Measurements from ENCODE around the gene SLIT3.

SLIT3 gene

DNA sequence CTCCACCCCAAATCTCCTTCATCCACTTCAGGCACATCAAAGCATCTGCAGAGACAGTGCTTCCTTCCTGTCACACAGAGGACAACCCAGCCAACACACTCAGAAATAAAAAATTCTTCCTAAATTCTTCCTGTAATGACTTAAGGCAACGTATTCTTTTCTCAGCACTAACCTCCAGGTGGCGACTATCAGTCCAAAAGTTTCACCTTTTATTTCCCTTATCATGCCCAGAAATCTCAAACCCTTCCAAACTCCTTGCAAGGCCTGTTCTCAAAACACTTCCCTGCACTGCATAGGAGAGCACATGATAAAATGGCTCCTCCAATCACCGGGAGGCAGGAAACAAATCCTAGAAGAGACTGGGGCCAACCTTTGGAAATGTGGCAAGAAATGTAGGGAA lies 35.1 kb downstream of the SLIT3 start:
- no peak for DNase-seq (ENCODE audit: low spot score)

DNA sequence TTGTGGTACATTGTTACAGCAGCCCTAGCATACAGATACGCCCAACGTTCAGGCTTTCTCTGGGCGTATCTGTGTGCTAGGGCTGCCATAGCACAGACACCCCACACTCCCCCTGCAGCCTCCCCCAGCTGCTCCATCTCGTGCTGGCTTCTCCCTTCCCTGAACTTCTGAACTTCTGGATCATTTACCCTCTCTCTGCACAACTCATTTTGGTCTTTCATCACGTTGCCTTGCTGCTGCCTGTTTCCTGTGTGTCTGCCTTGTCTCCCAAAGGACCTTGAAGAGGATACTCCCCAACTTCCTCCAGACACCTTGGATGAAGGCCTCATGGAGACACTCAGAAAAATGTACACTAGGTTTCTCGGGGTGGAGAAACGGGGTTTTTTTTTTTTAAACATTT lies 37.3 kb downstream of the SLIT3 start:
- DNase-seq (ENCODE audit: low spot score): no peak

DNA sequence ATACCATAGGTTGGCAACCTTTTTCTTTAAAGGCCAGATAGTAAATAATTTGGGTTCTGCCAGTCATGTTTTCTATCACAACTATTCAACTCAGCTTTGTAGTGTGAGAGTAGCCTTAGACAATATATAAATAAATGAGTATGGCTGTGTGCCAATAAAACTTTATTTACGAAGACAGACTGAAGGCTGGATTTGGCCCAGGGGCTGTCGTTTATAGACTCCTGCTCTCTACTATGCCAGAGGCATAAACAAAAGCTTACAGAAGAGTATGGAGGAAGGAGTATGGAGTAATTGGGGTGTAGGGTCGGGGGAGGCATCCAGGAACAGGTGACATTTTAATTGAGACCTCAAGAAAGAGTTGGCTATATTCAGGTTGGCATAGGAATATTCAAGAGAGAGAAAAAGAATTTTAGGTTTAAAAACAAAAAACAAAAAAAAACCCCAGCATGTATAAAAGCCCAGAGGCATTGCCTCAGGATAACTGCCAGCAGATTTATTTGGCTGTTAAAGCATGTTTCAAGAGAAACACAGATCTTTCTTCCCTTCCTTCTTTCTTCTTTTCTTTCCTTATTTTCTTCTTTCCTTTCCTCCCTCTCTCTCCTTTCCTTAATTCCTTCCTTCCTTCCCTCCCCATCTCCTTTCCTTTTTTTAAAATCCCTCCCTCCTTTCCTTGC lies 39.9 kb downstream of the SLIT3 start:
- DNase-seq (ENCODE audit: low spot score): no peak

DNA sequence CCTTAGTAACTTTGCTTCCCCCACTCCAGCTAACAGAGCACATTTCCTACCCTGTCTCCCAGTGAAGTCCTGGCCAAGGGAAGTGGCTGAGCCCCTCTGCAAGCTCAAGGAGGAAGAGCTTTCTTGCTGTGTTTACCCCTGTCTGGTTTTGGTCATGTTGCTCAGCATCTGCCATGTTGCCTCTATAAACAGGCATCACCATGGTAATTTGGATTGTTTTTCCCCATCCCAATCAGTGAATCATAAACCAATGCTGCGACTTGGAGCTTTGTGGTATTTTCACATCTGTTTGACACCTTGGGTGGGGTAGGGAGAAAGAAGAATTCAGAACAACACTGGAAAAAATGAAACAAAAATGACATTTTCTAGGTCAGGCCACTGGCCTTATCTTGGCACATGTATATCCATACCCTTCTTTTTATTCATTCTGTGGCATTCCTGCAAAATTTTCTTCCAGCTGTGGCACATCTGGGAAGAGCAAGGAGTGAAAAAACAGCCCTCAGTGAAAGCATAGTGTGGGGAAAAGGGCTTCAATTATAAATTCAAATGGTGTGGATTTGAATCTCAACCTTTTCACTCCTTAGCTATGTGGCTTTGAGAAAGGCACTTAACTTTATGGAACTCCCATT lies 42.5 kb downstream of the SLIT3 start:
- DNase-seq (ENCODE audit: low spot score): no peak

DNA sequence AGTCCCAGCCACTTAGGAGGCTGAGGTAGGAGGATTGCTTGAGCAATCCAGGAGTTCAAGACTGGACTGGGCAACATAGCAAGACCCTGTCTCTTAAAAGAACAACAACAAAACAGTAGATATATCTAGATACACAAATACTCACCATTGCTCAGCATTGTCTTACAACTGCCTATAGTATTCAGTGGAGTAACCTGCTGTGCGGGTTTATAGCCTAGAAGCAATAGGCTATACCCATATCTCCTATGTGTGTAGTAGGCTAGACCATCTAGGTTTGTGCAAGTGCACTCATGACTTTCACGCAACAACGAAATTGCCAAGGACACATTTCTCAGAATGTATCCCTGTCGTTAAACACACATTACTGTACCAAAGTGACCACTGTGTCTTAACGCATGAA lies 44.7 kb downstream of the SLIT3 start:
- no peak for DNase-seq (ENCODE audit: low spot score)

DNA sequence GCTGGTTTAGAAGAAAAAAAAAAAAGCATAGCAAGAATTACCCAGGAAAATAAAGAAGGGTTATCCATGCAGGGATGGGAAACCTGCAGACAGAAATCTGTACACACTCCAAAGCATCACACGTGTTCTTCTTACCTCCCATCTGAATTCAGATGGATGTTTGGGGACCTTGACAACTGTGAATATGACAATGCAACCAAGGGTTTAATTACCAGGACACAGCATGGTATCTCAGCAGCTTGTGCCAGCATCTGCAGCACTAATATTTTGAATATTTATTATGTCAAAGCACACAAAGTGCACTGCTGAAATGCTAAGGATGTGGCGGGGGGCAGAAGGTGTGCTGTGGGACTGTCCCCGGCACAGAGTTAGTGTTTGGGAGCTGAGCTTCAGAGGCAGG lies 47.9 kb downstream of the SLIT3 start:
- DNase-seq (ENCODE audit: low spot score): no peak

DNA sequence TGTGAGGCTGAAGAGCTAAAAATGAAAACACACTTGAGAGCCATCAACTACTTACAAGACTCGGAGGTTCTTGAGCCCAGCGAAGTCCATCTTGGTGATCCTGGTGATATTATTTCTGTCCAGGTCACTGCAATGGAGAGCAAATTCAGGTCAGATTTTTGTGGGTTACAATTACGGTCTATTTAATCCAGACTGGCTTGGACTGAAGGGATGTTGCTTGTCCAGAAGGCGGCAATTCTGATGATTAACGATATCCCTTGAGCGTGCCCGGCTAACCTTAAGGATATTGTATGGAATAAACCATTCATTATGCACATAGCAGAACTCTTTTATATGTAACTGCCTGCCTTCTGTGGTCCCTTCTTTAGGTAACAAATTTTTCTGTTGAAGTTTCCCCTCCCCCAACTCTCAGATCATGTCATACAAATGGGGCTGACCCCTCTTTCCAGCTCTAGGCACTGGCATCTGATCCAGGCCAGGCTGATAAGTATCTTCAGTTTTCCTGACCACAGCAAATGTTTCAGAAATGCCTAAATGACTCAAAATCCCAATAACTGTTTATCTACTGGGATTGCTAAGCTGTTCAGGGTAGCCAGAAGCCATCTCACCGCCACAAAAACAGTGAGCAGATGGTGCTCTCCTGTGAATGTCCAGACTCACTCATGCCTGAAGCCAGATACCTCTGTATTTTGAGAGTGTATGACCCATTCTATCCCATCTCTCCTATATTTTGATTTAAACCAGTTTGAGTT lies 49.4 kb downstream of the SLIT3 start:
- DNase-seq (ENCODE audit: low spot score): no peak

DNA sequence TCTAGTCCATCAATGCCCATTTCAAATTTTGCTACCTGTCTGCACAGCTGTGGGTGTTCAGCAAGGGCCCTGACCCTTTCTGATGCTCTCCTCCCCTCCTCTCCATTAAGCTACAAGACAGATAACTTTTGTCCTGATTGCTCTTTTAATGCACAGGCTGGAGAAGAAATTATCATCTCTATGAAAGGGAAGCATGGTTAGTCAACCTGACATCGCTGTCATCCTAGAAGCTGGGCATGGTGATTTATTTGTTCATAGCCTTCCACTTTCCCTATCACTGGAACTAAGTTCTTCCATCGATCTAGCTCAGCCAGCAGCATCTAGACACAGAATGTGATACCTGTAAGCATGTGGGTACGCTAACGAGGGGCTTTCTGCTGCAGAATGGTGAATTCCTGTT lies 50.1 kb downstream of the SLIT3 start:
- no peak for DNase-seq (ENCODE audit: low spot score)

DNA sequence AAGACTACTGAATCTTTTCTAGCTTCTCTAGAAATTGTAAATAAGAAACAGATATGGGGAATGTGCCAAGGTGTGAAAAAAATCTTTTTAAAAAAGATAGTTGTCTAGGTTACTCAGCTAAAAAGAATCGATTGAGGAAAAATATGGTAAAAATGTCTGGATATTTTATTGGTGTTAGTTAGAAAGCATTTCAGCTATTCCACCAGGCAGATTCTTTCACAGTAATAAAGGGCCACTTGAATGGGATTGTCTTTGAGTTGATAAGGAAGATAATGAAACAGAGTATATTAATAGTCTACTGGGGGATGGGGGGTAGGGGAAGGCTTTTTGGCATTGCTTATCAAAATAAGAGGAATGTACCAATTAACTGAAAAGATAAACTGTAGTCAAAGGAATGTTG lies 51.9 kb downstream of the SLIT3 start:
- no peak for DNase-seq (ENCODE audit: low spot score)

DNA sequence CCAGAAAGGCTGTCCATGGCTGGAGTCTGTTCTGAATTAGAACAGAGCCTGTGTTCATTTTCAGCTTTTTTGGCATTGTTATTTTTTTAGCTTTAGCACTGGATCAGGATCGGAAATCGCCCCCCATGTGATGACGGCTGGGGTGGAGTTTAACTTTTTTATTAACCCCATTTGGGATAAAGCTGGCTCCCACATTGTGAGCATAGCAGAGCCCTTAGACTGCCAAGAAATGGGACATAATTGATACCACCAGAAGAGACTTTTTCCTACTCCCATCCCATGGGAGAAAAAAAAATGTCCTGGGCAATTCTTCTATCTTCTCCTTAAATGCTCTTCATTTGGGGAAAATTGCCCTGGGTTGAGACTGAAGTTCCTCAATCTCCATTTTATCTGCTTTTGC lies 52.4 kb downstream of the SLIT3 start:
- no peak for DNase-seq (ENCODE audit: low spot score)

DNA sequence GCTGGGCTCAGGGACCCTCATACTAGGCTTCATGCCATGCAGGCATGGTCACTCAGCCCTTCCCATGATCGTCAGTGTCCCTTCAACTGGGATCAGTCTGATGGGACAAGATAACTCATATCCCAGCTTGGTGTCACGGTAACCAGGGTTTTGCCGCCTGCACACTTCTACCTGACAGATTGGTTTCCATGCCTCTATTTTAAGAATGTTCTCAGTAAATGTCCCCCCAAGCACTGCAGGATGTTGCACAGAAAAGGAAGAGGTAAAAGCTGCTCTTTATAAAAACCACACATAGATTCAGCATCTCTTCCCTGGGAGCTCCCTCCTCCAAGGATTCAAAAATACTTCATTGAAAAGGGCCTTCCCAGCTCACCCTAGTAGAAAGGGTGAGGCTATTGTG lies 56.1 kb downstream of the SLIT3 start:
- DNase-seq (ENCODE audit: low spot score): no peak

DNA sequence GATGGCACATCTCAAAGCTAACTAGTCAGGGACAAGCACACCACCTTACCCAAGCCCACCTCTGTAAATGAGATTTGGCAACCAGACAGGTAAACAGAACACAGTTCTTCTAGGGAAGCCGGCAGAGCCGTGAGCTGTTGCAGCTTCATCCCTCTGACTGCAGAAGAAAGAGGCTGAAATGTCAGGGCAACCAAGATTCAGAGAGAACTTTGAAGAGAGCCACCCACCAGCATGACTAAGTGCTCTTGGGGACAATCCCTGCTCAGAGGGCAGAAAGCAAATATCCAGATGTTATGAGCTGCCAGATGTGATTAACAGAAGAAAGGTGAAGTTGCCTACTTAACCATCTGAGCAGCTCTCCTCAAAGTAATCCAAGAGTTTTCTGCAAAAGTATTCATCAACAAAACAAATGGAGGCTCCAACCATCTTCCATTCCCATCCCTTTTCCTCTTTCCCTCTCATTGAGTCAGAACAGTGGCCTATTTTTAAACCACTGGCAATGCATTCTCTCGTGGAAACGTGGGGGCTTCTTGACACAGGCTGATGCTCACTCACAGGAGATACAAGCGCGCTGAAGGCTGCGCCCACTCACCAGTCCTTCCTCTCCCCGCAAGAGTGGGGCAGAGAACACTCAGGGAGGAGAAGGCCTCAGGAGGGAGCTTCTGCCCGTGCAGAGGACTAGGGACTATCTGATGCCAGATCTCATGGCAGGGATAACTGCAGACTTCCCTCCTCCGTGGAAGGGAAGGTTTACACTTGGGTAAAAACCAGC lies 57.1 kb downstream of the SLIT3 start:
- no peak for DNase-seq (ENCODE audit: low spot score)

DNA sequence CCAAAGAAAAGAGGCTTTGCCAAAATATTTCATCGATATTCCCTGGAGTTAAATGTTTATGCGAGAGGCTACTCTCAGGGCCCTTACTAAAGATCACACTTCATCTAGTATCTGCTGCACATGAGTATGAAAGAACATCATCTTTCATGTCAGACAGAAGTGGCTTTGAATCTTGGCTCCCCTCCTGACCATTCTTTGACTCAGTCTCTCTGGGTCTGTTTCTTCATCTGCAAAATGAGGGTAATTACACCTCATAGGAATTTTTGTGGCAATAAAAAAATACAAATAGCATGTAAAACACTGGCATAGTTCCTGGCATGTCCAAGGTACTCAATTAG lies 58.1 kb downstream of the SLIT3 start:
- DNase-seq (ENCODE audit: low spot score): no peak

DNA sequence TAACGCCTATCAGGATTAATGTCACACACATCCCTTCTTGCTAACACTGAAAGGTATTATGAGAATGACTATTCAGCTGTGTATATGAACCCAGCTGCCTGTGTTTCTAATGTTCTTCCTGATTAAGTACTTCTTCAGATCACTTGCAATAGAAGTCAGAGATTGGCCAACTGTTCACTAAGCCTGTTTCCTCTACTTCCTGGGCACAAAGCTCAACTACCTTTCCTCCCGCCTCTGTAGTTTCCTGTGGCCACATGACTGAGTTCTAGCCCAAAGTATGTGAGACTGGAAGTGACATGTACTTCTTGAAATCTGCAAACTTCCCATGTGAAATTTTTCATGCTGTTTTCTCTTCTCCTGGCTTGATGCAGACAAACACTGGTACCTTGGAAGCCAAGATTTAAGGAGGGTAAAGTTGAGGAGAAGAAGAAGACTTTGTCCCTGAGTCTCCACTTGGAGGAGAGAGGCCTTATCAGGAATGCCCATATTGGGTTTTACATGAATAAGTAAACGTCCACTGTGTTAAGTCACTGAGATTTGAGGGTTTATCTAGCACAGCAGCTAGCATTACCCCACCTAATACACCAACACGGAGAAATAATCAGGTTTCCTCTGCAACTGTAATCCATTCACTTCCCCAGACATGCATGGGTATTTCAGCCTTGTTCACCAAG lies 58.6 kb downstream of the SLIT3 start:
- DNase-seq (ENCODE audit: low spot score): no peak

DNA sequence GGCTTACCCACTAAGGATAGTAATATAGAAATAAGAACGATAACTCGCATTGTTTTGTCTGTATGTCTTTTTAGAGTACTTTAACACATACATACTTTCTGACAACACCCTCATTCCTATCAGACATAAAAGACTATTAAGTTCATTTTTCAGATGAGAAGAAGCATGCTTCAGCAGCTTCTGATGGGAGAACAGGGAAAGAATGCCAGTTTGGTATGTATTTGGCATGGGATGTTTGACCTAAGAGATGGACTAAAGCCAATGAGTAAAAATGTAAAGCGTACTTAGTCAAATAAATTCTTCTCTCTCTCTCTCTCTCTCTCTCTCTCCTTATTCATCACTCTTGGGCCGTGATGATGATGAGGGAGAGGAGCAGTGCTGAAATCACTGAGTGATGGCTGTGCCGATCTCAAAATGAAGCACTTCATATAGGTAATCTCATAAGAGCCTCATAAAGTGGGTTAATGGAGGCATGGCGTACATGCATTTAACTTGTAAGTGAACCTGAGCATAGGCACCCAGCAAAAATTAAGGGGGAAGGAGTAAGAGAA lies 71.5 kb downstream of the SLIT3 start:
- no peak for DNase-seq (ENCODE audit: low spot score)

DNA sequence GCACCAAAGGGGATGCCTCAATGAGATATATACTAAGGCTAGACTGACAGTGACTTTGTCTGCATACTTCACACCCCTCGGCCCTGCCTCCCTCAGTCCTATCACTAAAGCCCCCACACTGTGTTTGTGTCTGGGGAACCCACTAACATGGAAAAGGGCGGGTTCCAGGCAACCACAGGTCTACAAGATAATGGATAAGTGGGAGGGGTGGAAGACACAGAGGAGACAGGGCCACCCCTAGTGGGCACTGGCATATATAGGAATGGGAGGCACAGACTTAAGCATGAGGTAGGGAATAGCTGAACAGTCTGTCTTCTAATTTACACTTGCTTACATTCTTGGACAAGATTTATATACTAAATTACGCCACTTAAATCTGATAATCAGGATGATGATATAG lies 74.0 kb downstream of the SLIT3 start:
- no peak for DNase-seq (ENCODE audit: low spot score)

DNA sequence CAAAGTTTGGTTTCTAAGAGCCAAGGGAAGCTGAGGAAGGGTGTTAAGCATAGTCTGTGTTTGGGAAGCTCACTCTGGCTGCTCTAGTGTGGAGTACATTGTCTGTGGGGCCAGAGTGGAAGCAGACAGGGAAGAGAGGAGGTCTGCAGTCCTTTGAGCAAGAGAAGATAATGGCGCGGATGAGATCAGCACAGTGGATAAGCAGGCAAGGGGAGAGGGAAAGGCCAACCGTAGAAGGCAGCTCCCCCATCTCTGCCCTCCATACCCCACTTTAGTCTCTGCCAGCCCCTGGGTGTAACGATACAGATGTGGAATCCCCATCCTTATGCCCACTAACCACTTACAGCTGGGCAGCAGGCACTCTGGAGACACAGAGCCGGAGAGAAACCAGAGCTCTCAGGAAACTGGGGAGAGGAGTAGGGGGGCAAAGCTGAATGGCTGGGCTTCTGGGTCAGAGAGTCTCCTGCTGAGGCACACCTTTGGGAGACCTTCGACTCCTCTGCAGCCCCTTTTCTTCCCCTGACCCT lies 75.0 kb downstream of the SLIT3 start:
- DNase-seq (ENCODE audit: low spot score): no peak

DNA sequence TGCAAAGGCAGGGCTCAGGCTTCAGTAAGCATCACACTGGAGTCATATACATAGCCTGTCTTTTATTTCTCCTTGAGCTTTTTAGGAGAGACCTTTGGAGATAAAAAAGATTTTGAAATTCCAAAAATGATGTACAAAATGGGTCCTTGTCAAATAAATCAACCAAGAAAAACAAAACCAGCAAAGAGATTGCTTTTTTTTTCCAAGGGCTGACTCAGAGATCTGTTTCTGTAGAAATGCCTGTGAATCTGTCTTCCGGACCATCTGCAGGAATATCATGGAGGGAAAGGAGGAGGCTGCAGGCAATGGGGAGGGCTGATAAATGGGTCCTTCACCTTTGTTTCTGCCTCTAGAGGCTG lies 77.4 kb downstream of the SLIT3 start:
- no peak for DNase-seq (ENCODE audit: low spot score)

DNA sequence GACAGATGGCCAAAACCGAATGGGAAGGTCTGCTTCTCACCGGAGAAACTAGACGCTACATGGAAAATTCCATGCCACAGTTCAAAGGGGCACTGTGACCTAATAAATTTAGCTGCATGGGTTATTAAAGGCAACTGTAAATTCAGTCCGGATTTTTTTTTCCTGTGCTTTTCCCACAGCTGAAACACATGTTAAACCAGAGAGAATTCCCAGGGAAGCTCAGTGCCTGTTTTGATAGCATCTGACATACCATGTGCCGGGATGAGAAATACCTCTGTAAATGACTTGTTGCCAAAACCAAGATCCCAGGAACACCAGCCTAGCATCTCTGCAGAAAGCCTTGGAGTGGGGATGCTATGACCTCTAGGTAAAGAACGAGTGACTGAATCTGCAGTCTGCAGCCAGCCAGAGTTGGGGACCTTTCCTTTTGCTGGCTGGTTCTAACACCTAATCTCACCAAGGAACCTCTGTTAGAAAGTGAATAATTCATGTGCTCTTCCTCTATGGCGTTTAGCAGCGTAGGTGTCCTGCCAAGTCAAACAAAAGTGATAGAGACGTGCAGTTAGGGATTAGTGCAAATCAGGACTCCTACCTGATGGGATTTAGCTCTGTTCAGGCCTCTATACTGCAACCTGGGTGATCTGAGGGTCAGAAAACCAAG lies 77.9 kb downstream of the SLIT3 start:
- DNase-seq (ENCODE audit: low spot score): no peak

DNA sequence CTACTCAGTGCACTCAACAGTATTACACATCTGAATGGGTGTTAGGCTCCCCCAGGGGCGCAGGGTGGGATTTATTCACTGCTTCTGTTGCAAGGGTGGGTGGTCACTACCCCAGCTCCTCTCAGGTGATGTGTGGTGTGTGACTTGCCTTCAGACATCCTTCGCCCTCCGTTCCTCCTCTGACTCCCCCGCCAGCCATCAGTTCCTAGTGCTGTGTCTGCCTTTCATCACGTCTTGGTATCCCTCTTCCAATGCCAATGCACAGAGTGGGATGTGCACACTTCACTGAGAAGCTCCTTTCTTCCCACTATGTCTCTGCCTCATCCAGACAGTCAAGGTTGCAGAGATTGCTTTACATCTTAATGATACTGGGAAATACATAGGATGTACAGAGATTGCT lies 79.4 kb downstream of the SLIT3 start:
- no peak for DNase-seq (ENCODE audit: low spot score)

DNA sequence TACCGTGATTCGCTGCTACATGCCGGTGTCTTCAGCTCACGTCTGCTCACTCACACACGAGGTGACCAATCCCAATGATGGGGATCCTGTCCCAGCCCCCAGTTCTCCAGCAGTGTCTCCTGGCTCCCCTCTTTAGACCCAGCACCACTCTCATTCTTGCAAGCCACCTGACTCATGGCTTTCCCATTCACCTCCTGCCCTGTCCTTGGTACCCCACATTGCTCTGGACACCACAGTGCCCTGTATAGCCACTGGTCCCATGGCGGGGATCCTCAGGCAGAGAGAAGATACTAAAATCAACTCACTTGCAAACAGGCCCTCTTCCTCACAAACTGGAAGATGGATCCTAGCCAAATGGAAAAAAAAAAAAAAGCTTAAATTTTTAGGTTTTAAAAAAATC lies 81.0 kb downstream of the SLIT3 start:
- DNase-seq (ENCODE audit: low spot score): no peak
